Lung (tissue), 12 donors: ENCODE results near the gene ADH1A. TPM values are rescaled to one million over a fixed set of nuclear protein-coding genes. Genes with fewer than 3 reads are reported as not detected.

Experiments
- ATAC-seq: fragments of 200-7000 bp; cut with Tn5 transposase; one replicate; pipeline ENCODE4 v1.9.1; 2020; ENCODE audit warnings: moderate number of reproducible peaks; ENCODE audit not compliant: insufficient read depth, low FRiP score
- DNase-seq, 3 donors: peaks; one replicate each; pipeline ENCODE4 v3.0.0-alpha.2; 2013 to 2017
- H3K27ac ChIP-seq, 2 donors: one replicate each; pipeline ENCODE4 v1.5.1; 2013; ENCODE audit warnings: mild to moderate bottlenecking in 2 of 2, moderate library complexity in 2 of 2, control low read depth in 1 of 2, inconsistent platforms in 1 of 2, low read depth in 1 of 2, low read length in 1 of 2
- H3K27me3 ChIP-seq, 3 donors: one replicate each; pipeline ENCODE4 v1.5.1; 2013; ENCODE audit warnings: low read length in 2 of 3; ENCODE audit not compliant: control insufficient read depth in 3 of 3, insufficient read depth in 3 of 3
- H3K36me3 ChIP-seq, 4 donors: one replicate each; pipeline ENCODE4 v1.5.1; 2013; ENCODE audit warnings: low read length in 4 of 4, mild to moderate bottlenecking in 1 of 4, moderate library complexity in 1 of 4; ENCODE audit not compliant: control insufficient read depth in 4 of 4, insufficient read depth in 4 of 4
- H3K4me1 ChIP-seq, 5 donors: one replicate each; pipeline ENCODE4 v1.5.1; 2013; ENCODE audit warnings: low read length in 5 of 5, mild to moderate bottlenecking in 2 of 5, moderate library complexity in 1 of 5; ENCODE audit not compliant: control insufficient read depth in 5 of 5, insufficient read depth in 5 of 5
- H3K4me3 ChIP-seq: one replicate; pipeline ENCODE4 v1.5.1; 2013; ENCODE audit warnings: mild to moderate bottlenecking, control low read depth, moderate library complexity
- H3K9ac ChIP-seq, 2 donors: one replicate each; pipeline ENCODE4 v1.5.1; 2013; ENCODE audit warnings: low read length in 2 of 2, control low read depth in 1 of 2; ENCODE audit not compliant: insufficient read depth in 1 of 2
- H3K9me3 ChIP-seq, 4 donors: one replicate each; pipeline ENCODE4 v1.5.1; 2013; ENCODE audit warnings: low read length in 3 of 4, mild to moderate bottlenecking in 1 of 4, moderate library complexity in 1 of 4; ENCODE audit not compliant: control insufficient read depth in 4 of 4, insufficient read depth in 3 of 4
- WGBS, 2 donors: extraction: QIAGEN DNeasy Blood & Tissue Kit; methylation state at CpG; one replicate each; pipeline ENCODE4 v1.1.7; 2013; 5-methylcytosine and 5-hydroxymethylcytosine counted together
- polyA plus RNA-seq, 2 donors: library from polyadenylated mRNA; stranded (reverse); fragments of 200-250 nt; gene quantifications; one replicate each; pipeline ENCODE4 v1.2.1, GENCODE V29; 2013
- total RNA-seq, 2 donors: library from RNA; depleted of rRNA in 1 of 2; stranded (reverse); fragments of >200 nt in 1 of 2; gene quantifications; one replicate each; pipeline ENCODE4 v1.2.1, GENCODE V29; 2014 to 2021
- TF ChIP-seq, protein P1 (sequence below): IDR thresholded peaks from 2 replicates; pipeline ENCODE4 v1.5.1; 2012; ENCODE audit warnings: mild to moderate bottlenecking; ENCODE audit errors: control extremely low read depth, extremely low read depth
- donor health status: control.
- donor health status: control.
- donor health status: Bipolar disorder and iron deficiency.
- donor health status: healthy.
- donor health status: DM: yes; HTN: yes; CAD: no.

Gene ADH1A
- total and polyA plus RNA-seq, 4 donors: 0.06 to 1.4 (median 0.23) TPM; not detected in 1

DNA sequence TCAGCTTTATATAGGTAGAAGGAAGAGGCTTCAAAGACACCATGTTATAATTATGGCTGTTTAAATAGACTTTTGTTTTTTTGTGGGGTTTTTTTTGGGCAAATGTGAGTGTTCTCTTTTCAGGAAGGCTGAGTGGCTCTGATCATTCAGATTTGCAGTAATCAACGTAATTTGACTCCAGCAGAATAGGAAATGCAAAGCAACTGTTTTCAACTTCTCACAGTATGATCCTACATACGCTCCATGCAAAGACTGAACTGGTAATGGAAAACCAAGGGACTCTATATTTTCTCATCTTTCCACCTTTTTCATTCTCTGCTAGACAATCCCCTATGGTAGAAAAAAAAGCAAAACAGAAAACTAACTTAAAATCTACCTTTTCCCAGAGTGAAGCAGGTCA, 19.6 kb upstream of the ADH1A start:
- H3K9ac ChIP-seq: no peak overlapping the region
- H3K36me3 ChIP-seq: peaks cover 0 to 66% (median 29%) of the 10 kb centered on the region in 4 donors
- 65 to 71% methylated on average over 2 of the region's 2 CpGs for WGBS, 2 donors
- no peak overlapping the region for H3K27ac ChIP-seq
- no peak overlapping the region for H3K4me3 ChIP-seq
- DNase-seq (no peak), ATAC-seq (no peak)
- no peaks in the 10 kb centered on the region for H3K27me3 ChIP-seq
- TF ChIP-seq, protein P1, sequence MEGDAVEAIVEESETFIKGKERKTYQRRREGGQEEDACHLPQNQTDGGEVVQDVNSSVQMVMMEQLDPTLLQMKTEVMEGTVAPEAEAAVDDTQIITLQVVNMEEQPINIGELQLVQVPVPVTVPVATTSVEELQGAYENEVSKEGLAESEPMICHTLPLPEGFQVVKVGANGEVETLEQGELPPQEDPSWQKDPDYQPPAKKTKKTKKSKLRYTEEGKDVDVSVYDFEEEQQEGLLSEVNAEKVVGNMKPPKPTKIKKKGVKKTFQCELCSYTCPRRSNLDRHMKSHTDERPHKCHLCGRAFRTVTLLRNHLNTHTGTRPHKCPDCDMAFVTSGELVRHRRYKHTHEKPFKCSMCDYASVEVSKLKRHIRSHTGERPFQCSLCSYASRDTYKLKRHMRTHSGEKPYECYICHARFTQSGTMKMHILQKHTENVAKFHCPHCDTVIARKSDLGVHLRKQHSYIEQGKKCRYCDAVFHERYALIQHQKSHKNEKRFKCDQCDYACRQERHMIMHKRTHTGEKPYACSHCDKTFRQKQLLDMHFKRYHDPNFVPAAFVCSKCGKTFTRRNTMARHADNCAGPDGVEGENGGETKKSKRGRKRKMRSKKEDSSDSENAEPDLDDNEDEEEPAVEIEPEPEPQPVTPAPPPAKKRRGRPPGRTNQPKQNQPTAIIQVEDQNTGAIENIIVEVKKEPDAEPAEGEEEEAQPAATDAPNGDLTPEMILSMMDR: no peak
- no peaks in the 10 kb centered on the region for H3K9me3 ChIP-seq
- H3K4me1 ChIP-seq: peaks cover 0 to 18% (median 0%) of the 10 kb centered on the region in 5 donors

DNA sequence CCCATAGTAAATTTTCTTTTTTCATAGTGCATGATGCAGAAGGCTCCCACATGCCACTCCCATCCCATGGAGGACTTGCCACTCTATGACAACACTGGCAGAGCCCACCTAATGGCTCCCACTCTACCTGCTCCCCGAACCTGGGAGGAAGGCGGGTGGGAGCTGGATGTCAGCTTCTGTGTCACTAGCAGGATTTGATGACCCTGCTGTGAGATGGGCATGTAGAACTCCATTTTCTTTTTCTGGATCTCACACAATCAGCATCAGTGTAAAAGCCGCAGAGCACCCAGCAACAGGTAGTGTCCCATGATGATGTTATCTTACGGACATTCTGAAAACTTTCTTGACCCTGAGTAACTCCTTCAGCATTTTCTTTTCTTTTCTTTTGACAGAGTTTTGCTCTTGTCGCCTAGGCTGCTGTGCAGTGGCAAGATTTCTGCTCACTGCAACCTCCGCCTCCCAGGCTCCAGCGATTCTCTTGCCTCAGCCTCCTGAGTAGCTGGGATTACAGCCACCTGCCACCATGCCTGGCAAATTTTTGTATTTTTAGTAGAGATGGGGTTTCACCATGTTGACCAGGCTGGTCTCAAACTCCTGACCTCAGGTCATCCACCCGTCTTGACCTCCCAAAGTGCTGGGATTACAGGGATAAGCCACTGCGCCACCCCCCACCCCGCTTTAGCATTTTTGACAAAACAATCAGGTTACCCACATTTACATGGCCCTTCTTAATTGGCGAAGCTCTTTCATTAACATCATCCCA, 15.0 kb upstream of the ADH1A start:
- no peaks in the 10 kb centered on the region for H3K9me3 ChIP-seq
- H3K4me1 ChIP-seq: peaks cover 0 to 13% (median 0%) of the 10 kb centered on the region in 5 donors
- no peaks in the 10 kb centered on the region for H3K27me3 ChIP-seq
- TF ChIP-seq, protein P1: no peak
- 87 to 93% methylated on average over 11 of the region's 11 CpGs for WGBS, 2 donors
- H3K4me3 ChIP-seq: no peak overlapping the region
- ATAC-seq: no peak
- no peak overlapping the region for H3K9ac ChIP-seq
- peak in 1 of 3 donors; percentile 59 for DNase-seq
- H3K36me3 ChIP-seq: peaks cover 0 to 31% (median 14%) of the 10 kb centered on the region in 4 donors
- H3K27ac ChIP-seq: no peak overlapping the region

DNA sequence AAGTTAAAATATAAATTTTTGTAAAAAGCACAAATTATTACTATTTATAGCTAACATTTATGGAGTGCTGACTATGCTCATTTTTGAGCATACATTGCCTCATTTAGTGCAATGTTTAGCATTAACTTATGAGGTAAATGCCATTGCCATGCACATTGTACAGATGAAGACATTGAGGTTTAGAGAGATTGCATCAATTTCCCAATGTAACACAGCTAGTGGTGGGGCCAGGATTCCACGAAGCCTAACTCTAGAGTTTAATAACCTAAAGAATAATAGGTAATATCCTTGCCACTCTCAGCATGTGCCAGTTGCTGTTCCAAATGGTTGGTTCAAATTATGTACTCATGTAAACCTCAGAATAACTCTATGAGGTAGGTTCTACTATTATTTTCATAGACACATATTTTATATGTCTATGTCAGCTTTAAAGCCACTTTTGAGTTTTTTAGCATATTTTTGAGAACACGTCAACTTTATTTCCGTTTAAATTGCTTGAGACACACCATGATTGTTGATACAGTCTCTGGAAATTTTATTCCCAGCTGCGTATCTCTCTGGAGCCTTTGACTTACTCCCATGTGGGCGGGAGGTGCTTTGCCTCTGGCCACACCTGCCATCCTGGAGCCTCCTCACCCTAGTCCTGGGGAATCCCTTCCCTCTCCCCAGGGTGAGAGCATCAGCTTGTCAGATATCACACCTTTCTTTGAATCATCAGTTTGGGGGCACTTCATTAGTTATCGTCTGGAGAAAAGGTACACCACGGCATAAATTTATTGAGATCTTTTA, 10.8 kb upstream of the ADH1A start:
- H3K9me3 ChIP-seq: peaks cover 0 to 15% (median 0%) of the 10 kb centered on the region in 4 donors
- no peaks in the 10 kb centered on the region for H3K27me3 ChIP-seq
- H3K4me3 ChIP-seq: no peak overlapping the region
- peaks cover 0 to 26% (median 0%) of the 10 kb centered on the region in 5 donors for H3K4me1 ChIP-seq
- no peak overlapping the region for H3K9ac ChIP-seq
- no peaks in the 10 kb centered on the region for H3K36me3 ChIP-seq
- 85% methylated on average over 7 of the region's 7 CpGs for WGBS, 2 donors
- H3K27ac ChIP-seq: no peak overlapping the region
- TF ChIP-seq, protein P1: no peak
- DNase-seq (no peak), ATAC-seq (no peak)
